ENCODE results near the gene UBTD2.

- TF ChIP-seq CTCF (conservative IDR thresholded peaks at IDR 0.05 in 1 of 2, IDR thresholded peaks at IDR 0.05 in 1 of 2; ENCODE audit: low read depth in 1 of 2, low read length in 2 of 2) (no peak), EZH2 (IDR thresholded peaks at IDR 0.05; ENCODE audit: low read length, missing control alignments) (no peak)
Measured at GRCh38 chr5:172285226-172286143, 1.9 kb upstream of the UBTD2 start.

Measured in fibroblast of lung (primary cell).